Hippocampal formation (tissue), 2 donors: ENCODE data around the gene SZRD1.
"Not testable (repeated sequence)": the region's sequence is repeated elsewhere in the genome, so short reads cannot be mapped to it uniquely, and the experiment has no call there.

ENCODE experiments used
- DNase-seq, 2 donors: peaks; one replicate each; lab custom pipeline; 2025; lab: John Stamatoyannopoulos, UW

Gene SZRD1, protein sequence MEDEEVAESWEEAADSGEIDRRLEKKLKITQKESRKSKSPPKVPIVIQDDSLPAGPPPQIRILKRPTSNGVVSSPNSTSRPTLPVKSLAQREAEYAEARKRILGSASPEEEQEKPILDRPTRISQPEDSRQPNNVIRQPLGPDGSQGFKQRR

DNA sequence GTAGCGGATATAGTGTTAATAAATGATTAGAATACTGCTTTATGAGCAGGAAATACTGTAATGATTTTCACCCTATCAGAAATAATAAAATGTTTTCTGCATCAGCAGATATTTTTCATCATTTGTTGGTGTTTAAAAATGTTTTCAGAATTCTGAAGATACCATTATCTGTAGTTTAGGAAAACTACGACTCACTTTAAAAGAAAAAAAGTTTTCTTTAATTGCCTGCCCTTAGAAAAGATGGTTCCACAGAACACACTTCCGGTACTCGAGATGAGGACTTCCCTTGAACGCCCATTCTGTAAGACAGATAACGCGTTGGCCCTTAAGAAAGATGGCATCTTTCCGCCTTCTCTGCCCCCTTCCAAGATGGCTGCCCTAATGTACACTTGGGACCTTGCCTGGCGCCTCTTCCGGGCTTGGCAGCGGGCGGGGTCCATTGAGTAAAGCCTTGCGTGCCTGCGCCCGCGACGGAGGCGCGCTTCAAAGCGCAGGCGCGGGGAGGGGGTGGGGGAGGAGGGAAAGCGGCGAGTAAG is at the start of gene SZRD1:
SZRD1 (plus strand) TSS at position 521 of the 536 bp plus-strand sequence. CDS start 16 bp downstream, outside the sequence.
- DNase-seq, result peak; percentile 97 to 99

DNA sequence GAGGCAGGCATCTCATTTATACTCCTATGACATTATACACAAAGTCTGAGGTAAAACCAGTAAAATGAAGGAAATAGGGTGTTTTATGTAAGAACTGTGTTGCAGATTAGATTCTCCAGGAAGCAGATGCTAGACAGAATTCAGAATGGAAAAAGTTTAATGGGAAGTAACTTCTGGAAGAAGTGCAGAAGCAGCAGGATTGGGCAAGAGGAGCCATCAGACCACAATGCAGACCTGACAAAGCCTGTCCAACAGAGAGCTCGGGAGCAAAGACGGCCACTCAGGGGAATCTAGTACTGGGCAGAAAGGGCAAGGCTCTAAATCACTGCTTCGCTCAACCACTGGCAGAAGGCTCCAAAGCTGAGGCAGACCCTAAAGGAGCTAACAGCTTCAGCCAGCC is 48.5 kb upstream of the SZRD1 start:
- DNase-seq, result no peak

DNA sequence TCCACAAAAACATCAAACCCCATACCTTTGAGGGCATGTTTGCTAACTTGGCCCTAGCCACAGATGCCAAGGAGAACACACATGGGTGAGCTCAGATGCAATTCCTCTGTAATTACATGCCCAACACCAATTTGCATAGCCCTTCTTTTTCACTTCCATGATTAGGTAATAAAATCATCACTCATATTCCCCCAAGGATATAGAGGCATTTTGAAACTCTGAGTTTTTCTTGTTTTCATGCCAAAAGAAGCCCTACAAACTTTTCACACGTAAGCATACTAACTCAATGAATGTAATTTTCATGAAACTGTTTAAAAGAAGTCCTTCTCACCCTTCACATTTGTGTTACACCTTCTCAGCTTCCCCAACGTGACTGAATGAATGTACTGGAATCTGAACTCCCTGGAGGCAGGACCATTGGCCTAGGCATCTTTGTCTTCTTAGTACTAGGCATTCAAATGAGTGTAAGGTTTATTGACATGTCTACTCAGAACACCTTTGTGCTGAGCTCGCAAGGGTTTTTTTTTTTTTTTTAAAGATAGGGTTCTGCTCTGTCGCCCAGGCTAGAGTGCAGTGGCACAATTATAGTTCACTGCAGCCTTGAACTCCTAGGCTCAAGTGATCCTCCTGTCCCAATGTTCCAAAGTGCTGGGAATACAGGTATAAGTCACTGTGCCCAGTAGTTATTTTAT is 45.7 kb upstream of the SZRD1 start:
- no peak for DNase-seq

DNA sequence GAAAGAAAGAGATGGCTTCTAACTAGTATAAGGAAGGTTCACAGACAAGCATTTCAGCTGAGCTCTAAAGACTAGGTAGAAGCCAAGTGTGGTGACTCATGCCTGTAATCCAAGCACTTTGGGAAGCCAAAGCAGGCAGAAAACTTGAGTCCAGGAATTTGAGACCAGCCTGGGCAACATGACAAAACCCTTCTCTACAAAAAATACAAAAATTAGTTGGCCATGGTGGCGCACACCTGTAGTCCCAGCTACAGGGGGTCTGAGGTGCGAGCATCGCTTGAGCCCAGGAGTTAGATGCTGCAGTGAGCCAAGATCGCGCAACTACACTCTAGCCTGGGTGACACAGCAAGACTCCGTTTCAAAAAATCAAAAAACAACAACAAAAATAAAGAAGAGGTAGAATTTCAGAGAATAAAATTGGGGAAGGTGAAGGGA is 42.6 kb upstream of the SZRD1 start:
- no peak for DNase-seq

DNA sequence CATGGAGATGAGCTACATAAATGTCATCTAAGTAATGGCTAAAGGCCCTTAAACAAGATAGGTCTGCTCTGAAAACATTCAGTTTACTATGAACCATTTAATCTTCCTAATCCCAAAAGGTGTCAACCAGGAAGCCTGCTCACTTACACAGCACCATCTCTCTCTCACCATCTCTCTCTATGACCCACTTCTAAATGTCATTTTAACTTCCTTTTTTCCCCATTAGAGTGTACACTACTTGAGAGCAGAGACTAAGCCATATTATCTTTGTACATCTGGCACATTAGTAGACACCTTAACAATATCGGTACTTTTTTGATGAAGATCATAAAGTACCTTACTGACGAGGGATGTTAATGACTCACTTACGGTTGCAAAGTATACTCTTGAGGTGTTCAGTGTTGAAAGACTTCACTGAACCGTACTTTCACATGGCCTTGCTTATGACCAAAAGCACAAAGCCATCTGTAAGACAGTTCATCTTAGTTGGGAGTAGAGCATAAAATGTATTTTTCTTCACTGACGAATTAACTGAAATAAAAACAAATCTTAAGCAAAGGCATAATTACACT is 40.1 kb upstream of the SZRD1 start:
- DNase-seq, result no peak

DNA sequence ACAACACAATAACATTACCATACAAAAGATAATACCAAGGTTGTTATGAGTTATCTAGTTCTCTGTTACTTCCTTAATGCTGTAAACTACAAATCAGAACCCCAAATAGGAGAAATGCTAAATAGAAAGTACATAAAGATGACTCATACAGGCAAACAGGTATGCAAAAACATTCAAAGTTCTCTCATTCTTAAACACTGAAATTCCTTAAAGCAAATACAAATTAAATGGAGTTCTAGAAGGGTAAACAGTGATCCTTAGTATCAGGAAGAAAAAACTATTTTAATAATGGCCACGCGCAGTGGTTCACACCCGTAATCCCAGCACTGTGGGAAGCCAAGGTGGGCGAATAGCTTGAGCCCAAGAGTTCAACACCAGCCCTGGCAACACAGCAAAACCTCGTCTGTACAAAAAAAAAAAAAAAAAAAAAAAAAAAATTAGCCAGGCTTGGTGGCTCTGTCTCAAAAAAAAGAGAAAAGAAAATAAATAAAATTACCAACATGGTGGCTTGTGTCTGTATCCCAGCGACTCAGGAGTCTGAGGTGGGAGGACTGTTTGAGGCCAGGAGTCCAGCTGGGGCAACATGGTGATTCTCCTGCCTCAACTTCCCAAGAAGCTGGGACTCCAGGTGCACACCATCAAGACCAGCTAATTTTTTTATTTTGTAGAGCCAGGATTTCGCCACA is 32.2 kb upstream of the SZRD1 start:
- no peak for DNase-seq

DNA sequence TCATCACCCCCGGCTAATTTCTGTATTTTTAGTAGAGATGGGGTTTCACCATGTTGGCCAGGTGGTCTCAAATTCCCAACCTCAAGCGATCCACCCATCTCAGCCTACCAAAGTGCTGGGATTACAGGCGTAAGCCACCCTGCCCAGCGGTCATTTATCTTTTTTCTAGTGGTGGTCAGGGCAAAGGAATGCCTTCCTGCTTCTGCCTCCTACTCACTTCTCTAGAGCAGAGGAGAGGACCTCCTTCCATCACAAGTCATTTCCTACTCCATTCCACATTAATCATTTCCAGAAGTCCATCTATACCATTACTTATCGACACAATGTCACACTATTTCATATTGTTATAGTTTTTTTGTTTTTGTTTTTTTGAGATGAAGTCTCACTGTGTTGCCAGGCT is 28.1 kb upstream of the SZRD1 start:
- no peak for DNase-seq

DNA sequence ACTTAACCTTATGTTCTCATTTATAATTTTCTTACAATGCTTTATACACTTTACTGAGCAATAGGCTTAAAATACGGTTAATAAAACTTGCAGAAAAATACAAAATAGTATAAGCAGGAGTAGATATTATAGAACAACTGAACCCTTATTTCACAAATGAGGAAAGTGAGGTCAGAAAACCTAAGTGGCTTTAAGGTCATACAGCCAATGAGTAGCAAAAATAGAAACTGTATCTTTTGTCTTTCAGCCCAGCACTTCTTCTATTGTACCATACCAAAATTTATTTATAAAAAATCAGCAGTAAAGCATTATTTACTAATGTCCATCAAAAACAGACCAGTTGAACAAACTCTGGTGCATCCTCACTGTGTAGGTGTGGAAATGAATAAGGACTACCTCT is 26.4 kb upstream of the SZRD1 start:
- DNase-seq, result no peak

DNA sequence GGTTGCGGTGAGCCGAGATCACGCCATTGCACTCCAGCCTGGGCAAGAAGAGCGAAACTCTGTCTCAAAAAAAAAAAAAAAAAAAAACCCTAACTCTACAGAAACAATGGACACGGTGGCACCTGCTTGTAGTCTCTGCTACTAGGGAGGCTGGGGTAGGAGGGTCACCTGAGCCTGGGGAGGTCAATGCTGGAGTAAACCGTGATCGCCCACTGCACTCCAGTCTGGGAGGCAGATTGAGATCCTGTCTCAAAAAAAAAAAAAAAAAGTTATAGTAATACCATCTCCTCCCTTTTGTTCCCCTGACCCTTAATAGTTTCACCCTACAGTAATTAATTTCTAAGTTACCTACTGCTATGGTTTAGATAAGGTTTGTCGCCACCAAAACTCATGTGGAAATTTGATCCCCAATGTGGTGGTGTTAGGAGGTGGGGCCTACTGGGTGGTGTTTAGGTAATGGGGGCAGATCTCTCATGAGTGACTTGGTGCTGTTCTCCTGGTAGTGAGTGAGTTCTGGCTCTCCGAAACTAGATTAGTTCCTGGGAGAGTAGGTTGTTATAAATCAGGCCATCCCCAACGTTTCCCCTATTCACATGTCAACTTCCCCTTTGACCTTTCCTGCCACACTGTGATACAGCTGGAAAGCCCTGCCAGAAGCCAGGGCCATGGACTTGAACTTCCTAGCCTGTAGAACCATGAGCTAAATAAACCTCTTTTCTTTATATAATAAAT is 24.5 kb upstream of the SZRD1 start:
- no peak for DNase-seq

DNA sequence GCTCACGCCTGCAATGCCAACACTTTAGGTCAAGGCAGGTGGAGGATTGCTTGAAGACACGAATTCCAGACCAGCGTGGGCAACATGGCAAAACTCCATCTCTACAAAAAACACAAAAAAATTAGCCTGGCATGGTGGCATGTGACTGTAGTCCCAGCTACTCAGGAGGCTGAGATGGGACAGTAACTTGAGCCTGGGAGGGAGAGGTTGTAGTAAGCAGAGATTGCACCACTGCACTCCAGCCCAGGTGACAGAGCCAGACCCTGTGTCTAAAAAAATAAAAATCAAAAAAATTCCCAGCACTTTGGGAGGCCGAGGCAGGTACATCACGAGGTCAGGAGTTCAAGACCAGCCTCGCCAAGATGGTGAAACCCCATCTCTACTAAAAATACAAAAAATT is 23.8 kb upstream of the SZRD1 start:
- DNase-seq, result not testable (repeated sequence)

DNA sequence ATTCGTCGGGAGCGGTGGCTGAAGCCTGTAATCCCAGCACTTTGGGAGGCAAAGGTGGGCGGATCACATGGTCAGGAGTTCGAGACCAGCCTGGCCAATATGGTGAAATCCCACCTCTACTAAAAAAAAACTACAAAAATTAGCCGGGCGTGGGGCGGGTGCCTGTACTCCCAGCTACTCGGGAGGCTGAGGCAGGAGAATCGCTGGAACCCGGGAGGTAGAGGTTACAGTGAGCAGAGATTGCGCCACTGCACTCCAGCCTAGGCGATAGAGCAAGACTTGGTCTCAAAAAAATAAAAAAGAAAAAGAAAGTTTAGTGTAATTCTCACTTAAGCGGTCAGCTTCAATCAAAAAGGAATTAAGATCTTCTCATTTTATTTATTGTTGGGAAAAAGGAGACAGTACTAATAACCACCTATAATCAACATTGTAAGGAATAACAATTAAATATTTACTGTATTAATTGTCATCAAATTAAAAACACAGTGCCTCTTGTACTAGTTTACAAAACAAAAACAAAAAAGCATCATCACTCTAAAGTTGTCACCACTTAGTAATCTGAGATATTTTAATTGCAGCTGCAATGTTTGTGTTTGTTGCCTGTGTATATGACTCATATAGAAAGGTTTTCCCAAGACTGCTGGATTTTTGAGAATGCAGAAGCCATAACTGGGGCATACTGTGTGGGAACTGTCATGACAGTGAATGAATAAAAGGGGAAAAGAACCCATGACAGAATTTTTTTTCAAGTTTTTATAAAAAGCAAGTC is 18.4 kb upstream of the SZRD1 start:
- DNase-seq, result no peak

DNA sequence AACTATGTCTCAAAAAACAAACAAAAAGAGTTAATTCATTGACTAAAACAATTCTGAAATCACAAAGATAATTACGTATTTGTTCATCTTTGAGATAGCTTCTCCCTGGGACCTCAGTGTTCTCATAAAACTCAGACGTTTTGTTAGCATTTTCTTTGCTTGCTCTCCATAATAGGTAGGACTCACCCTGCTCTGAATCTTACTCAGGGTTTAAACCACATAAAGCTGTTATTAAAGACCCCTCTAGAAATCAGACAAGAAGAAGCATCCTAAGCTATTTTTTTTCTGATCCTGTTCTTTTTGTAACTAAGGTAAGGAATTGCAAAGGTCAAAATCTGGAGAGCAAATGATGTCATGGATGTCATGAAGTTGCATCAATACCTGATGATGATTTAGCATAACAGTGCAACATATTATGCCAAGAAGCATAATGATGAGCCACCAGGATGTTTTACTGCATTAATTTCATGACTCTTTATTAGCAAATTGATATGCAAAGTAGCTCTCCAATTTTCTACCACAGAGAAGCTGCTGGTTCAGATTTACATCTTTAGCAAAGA is 17.1 kb upstream of the SZRD1 start:
- DNase-seq, result no peak

DNA sequence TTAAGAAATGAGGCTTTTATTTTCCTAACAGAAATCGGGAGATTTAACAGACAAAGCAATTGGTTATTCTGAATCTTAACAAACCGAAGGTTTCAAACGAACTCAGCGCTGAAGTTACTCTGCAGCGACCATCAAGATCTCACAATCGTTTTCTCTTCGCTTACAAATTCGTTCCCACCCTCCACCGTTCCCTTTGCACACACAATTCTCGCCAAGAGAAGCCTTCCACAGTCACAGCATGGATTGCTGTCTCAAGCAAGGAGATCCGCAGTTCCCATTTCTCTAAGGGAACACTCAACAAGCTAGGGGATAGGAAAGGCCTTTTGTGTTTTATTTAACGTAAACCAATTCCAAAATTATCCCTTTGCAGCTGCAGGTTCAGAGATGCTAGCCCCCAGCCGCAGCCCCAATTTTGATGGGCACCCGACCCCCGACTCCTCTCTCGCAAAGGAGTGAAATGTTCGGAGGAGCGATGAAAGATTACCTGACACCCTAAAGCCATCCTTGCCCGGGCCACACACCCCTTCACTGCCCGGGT is 15.5 kb upstream of the SZRD1 start:
- DNase-seq, result no peak

DNA sequence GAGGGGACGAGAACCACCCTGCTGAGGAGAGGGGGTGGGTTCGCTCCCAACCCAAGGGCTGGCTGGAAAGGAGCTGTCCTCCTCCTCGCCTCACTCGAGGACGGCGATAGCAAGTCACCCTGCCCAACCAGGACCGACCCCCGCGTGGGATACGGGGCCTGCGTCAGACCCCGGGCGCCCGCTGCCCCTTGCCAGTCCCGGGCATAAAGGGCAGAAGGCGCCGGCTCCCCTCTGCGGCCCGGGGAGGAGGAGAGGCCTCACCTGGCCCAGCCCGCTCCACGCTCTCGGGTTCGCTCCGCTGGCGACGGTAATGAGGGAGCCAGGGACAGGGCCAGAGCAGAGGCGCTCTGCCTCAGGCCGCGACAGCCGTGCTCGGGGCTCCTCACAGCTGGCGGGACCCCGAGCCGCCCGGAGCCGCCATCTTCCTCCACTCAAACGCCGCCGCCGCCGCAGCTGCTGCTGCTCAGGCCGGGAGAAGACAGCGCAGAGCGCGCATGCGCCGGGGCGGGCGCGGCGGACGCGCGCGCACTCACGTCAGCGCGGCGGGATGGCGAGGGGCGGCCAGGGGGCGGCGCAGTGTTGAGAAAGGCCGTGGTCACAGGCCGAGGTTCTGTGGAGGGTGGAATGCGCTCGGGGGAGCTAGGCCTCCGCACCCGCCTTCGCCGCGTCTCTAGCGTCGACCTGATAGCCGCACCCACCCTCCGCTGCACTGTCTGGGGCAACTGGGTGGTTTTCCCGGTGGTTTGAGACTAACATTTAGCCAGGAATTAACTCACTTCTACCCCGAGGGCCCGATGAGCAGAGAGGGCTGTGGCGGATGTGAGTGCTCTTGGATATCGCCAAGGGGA is 14.8 kb upstream of the SZRD1 start, which contains the start of gene FBXO42:
FBXO42 (minus strand) TSS at position 487 of the 848 bp plus-strand sequence. CDS start 37,062 bp downstream, outside the sequence.
- DNase-seq, result peak; percentile 84 to 85

DNA sequence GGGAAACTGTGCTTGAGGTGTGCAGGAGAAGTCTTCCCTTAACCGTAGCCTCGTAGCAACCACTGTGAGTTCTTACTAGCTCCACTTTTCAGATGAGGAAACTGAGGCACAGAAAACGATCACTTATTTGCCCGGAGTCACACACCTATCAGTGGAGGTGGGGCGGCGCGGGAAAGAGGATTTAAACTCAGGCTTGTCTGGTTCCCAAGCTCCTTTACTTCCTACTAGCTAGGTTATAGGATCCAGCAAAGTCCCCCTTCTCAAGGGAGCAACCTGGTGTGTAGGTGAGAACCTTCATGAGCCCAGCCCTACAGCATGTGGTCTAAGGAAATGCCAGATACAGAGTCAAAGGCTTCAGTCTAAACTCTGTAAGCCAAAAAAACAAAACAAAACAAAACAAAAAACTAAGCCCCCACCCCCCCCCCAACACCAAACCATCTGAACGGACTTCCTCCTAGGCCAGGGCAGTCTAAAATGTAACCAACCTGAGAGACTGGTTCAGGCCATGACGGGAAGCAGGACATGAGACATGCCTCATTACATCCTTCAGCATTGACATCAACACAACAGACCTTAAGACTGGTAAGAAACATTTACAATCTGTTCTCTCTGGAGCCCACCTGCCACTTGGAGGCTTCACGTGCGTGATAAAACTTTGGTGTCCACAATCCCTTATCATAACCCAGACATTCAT is 14.1 kb upstream of the SZRD1 start:
- DNase-seq, result no peak

DNA sequence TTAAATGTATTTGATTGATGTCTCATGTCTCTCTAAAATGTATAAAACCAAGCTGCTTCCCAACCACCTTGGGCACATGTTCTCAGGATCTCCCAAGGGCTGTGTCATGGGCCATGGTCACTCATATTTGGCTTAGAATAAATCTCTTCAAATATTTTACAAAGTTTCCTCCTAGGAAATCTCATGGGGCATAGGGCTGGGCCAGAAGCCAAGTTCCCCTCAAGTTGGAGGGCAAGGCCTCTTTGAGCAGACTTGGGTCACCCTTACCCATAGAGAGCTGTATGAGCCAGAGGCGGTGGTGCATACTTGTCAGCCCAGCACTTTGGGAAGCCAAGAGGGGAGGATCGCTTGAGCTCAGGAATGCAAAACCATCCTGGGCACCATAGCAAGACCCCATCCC is 12.4 kb upstream of the SZRD1 start:
- DNase-seq, result no peak

DNA sequence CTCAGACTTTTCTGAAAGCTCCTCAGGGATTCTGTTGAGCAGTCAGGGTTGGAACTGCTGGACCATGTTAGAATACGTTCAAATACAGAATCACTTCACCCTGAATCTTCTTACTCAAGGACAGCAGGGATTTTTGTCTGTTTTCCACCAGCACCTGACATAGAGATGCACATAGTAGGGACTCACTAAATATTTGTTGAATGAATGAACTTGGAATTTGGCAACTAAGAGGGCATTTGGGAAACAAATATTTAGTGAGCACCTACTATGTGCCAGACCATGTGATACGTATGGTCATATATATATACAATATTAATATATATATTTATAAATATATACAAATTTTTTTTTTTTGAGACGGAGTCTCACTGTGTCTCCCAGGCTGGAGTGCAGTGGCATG is 10.2 kb upstream of the SZRD1 start:
- DNase-seq, result no peak

DNA sequence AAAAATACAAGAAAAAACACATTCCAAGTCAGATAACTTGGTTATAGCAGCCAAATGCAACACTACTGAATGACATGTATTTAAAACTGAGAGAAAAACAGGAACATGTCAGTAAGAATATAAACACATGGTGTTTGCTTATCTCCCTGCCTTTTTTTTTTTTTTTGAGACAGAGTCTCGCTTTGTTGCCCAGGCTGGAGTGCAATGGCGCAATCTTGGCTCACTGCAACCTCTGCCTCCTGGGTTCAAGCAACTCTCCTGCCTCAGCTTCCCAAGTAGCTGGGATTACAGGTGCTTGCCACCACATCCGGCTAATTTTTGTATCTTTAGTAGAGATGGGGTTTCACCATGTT is 1.9 kb upstream of the SZRD1 start:
- not testable (repeated sequence) for DNase-seq
